Thyroid gland (tissue), 4 donors: Measurements from ENCODE around the gene COL25A1.

Experiments used
- CTCF ChIP-seq, 6 experiments: fragments of 200-600 bp in 3 of 6; fragments of 450-650 bp in 3 of 6; sonication (generic) in 3 of 6; IDR thresholded peaks; one replicate each; pipeline ENCODE4 v1.5.1; 2016 to 2019; ENCODE audit warnings: antibody characterized with exemption in 6 of 6, mild to moderate bottlenecking in 2 of 6, inconsistent platforms in 1 of 6, moderate library complexity in 1 of 6
- POLR2A ChIP-seq, 2 donors: fragments of 450-650 bp; IDR thresholded peaks; one replicate each; pipeline ENCODE4 v1.6.1; 2017; ENCODE audit warnings: antibody characterized with exemption in 2 of 2, mild to moderate bottlenecking in 2 of 2, moderate library complexity in 1 of 2

GRCh38 chr4:109029987-109030386 is 272.5 kb downstream of the COL25A1 start:
- no peak for TF ChIP-seq CTCF (IDR thresholded peaks at IDR 0.05)
- no peak for TF ChIP-seq POLR2A (IDR thresholded peaks at IDR 0.05)
